ENCODE measurements around the gene COA7. TPM values are rescaled to one million over a fixed set of nuclear protein-coding genes. Genes with fewer than 3 reads are reported as not detected.
"Not testable (repeated sequence)": the region's sequence is repeated elsewhere in the genome, so short reads cannot be mapped to it uniquely, and the experiment has no call there.

Gene COA7
- total and polyA plus RNA-seq, 2 of the 4 experiments (the other 2 are of a cell fraction) = 9.3 to 20.3 TPM

DNA sequence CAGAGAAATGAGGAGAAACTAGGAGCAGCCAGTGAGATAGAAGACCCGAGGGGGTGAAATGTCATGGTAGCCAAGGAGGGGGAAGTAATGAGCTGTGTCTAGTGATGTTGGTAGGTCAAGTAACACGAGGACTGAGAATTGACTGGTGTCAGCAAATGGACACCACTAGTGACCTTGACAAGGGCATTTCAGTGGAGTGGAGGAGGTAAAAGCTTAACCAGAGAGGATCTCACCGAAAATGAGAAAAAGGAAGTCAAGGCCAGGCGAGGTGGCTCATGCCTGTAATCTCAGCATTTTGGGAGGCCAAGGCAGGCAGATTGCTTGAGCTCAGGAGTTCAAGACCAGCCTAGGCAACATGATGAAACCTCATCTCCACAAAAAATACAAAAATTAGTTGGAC is 25.1 kb upstream of the COA7 start:
- H2BK20ac ChIP-seq (ENCODE audit: low read depth, low read length) = no peak overlapping the region
- ATAC-seq (ENCODE audit: low read depth) (no peak), DNase-seq (no peak)
- no TSS peak for BruUV-seq (replicated peaks)
- H3K27me3 ChIP-seq (ENCODE audit: control insufficient read depth, insufficient read depth, low read length) = no peaks in the 10 kb centered on the region
- H4K5ac ChIP-seq (ENCODE audit: low read depth, low read length) = no peak overlapping the region
- POLR2A ChIA-PET (ENCODE audit: unreplicated experiment) = interaction anchor here (1.0 kb wide), 1 partner anchor 12 kb away, joined by 3 read pairs; no protein-coding TSS in a partner anchor
- H2BK120ac ChIP-seq (ENCODE audit: low read depth, low read length) = no peak overlapping the region
- no peak overlapping the region for H2BK15ac ChIP-seq (ENCODE audit: low read depth, low read length)
- H3K79me1 ChIP-seq (ENCODE audit: low read depth in 1 of 2, low read length in 2 of 2) = peaks cover 16 to 18% of the 10 kb centered on the region in 2 experiments; a peak in 3 of 4 replicates
- H2AK9ac ChIP-seq (replicated peaks; ENCODE audit: low read depth, low read length, poor library complexity) = no peak overlapping the region
- peaks cover 4% of the 10 kb centered on the region; the same call in 1 of the 2 replicates for H3K9me1 ChIP-seq (ENCODE audit: insufficient read depth, low read length)
- intact Hi-C loops (cut with micrococcal nuclease) = no loop called here
- in situ Hi-C loops (cut with MboI; ENCODE audit: low sequenced_read_pairs) = no loop called here
- H3K56ac ChIP-seq (ENCODE audit: extremely low read depth, insufficient read depth, low read length) = no peak overlapping the region
- no peak overlapping the region for H3K27ac ChIP-seq (ENCODE audit: insufficient read depth, low read length)
- H3K9ac ChIP-seq (ENCODE audit: low read depth, low read length) = no peak overlapping the region
- no peaks in the 10 kb centered on the region for H3K36me3 ChIP-seq (ENCODE audit: control insufficient read depth, insufficient read depth, low read length)
- H3K9me3 ChIP-seq (ENCODE audit: control insufficient read depth, insufficient read depth, low read length) = no peaks in the 10 kb centered on the region
- no peak overlapping the region for H3K14ac ChIP-seq (replicated peaks; ENCODE audit: low read depth, low read length)
- no peak overlapping the region for H2BK5ac ChIP-seq (ENCODE audit: low read depth, low read length, poor library complexity, severe bottlenecking)
- H3K4ac ChIP-seq (ENCODE audit: low read depth, low read length) = no peak overlapping the region
- no peak overlapping the region for H3K4me3 ChIP-seq (ENCODE audit: insufficient read depth, low read depth, low read length)
- CTCF ChIA-PET = no interaction called here
- H2AK5ac ChIP-seq (ENCODE audit: low read depth, low read length) = no peak overlapping the region; the same call in 1 of the 2 replicates
- no peak overlapping the region for H4K8ac ChIP-seq (ENCODE audit: low read depth in 2 of 2, low read length in 2 of 2)
- H3K4me1 ChIP-seq (ENCODE audit: control insufficient read depth, insufficient read depth, low read length) = peaks cover 4% of the 10 kb centered on the region
- no peak overlapping the region for H4K91ac ChIP-seq (ENCODE audit: insufficient read depth, low read depth, low read length)
- TF ChIP-seq RFX5 (IDR thresholded peaks at IDR 0.05; ENCODE audit: low read depth, low read length) = no peak
- H3K4me2 ChIP-seq (ENCODE audit: low read depth, low read length) = no peak overlapping the region
- dilution Hi-C loops (cut with HindIII; ENCODE audit: low sequenced_read_pairs, unreplicated experiment) = no loop called here
- H3K18ac ChIP-seq (ENCODE audit: low read depth, low read length) = no peak overlapping the region
- no peak overlapping the region for H2AFZ ChIP-seq (replicated peaks; ENCODE audit: low read length, poor library complexity)
- peaks cover 17% of the 10 kb centered on the region for H4K20me1 ChIP-seq (ENCODE audit: insufficient read depth, low read length)
- H3K23ac ChIP-seq (ENCODE audit: low read depth, low read length) = no peak overlapping the region
- WGBS, 2 experiments (ENCODE audit: extremely low coverage in 2 of 2, insufficient read length in 1 of 2) = 79% methylated on average over 2 of the region's 4 CpGs; no CpG with 5 or more reads in 1 of the 2 experiments

DNA sequence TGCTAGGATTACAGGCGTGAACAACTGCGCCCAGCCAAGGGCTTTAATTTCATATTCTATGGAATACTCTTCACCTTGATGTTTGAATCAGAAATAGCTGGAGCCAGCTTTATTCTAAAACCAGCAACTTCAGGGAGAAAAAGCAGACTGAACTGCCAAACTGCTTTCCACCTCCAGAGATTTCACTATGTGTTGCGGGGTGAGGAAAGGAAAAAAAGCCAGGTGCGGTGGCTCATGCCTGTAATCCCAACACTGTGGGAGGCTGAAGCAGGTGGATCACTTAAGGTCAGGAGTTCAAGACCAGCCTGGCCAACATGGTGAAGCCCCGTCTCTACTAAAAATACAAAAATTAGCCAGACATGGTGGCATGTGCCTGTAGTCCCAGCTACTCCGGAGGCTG is 17.1 kb upstream of the COA7 start:
- CTCF ChIA-PET = interaction anchor here (0.7 kb wide), 1 partner anchor 25 kb away, joined by 3 read pairs; no protein-coding TSS in a partner anchor
- DNase-seq; dilution Hi-C loops (cut with HindIII; ENCODE audit: low sequenced_read_pairs, unreplicated experiment): not testable (repeated sequence)

More for the DNA sequence above, 17.1 kb upstream of the COA7 start:
- H3K18ac ChIP-seq (ENCODE audit: low read depth, low read length); H3K79me1 ChIP-seq (ENCODE audit: low read depth in 1 of 2, low read length in 2 of 2); H3K14ac ChIP-seq (replicated peaks; ENCODE audit: low read depth, low read length); H3K9me3 ChIP-seq (ENCODE audit: control insufficient read depth, insufficient read depth, low read length); H3K56ac ChIP-seq (ENCODE audit: extremely low read depth, insufficient read depth, low read length); H2BK20ac ChIP-seq (ENCODE audit: low read depth, low read length); H4K91ac ChIP-seq (ENCODE audit: insufficient read depth, low read depth, low read length); H3K27ac ChIP-seq (ENCODE audit: insufficient read depth, low read length); H3K27me3 ChIP-seq (ENCODE audit: control insufficient read depth, insufficient read depth, low read length); H4K8ac ChIP-seq (ENCODE audit: low read depth in 2 of 2, low read length in 2 of 2); H3K9ac ChIP-seq (ENCODE audit: low read depth, low read length); H3K23ac ChIP-seq (ENCODE audit: low read depth, low read length); H2BK5ac ChIP-seq (ENCODE audit: low read depth, low read length, poor library complexity, severe bottlenecking); in situ Hi-C loops (cut with MboI; ENCODE audit: low sequenced_read_pairs); H3K9me1 ChIP-seq (ENCODE audit: insufficient read depth, low read length); H2BK15ac ChIP-seq (ENCODE audit: low read depth, low read length); H3K36me3 ChIP-seq (ENCODE audit: control insufficient read depth, insufficient read depth, low read length); H3K4me2 ChIP-seq (ENCODE audit: low read depth, low read length); H4K20me1 ChIP-seq (ENCODE audit: insufficient read depth, low read length); H2AFZ ChIP-seq (replicated peaks; ENCODE audit: low read length, poor library complexity); ATAC-seq (ENCODE audit: low read depth); H2AK5ac ChIP-seq (ENCODE audit: low read depth, low read length); H3K4me3 ChIP-seq (ENCODE audit: insufficient read depth, low read depth, low read length); H2BK120ac ChIP-seq (ENCODE audit: low read depth, low read length); H3K4me1 ChIP-seq (ENCODE audit: control insufficient read depth, insufficient read depth, low read length); intact Hi-C loops (cut with micrococcal nuclease); BruUV-seq (replicated peaks); H2AK9ac ChIP-seq (replicated peaks; ENCODE audit: low read depth, low read length, poor library complexity); POLR2A ChIA-PET (ENCODE audit: unreplicated experiment); H3K4ac ChIP-seq (ENCODE audit: low read depth, low read length); H4K5ac ChIP-seq (ENCODE audit: low read depth, low read length): not testable (repeated sequence)
- WGBS, 2 experiments (ENCODE audit: extremely low coverage in 2 of 2, insufficient read length in 1 of 2) = no CpG with 5 or more reads among the region's 6 CpGs
